SJCRH30 (cell line): Measurements from ENCODE around the gene GRM8. TPM values are rescaled to one million over a fixed set of nuclear protein-coding genes. Genes with fewer than 3 reads are reported as not detected.
"Not testable (repeated sequence)": the region's sequence is repeated elsewhere in the genome, so short reads cannot be mapped to it uniquely, and the experiment has no call there.

ENCODE experiments used
- DNase-seq, 2 experiments: peaks; one replicate each; pipeline ENCODE4 v3.0.0-alpha.2; 2015 to 2020
- H3K27ac ChIP-seq: fragments of 250-450 bp; sonication (Bioruptor Pico); 2 replicates; pipeline ENCODE4 v1.5.1; 2020; ENCODE audit warnings: mild to moderate bottlenecking, moderate library complexity
- H3K27me3 ChIP-seq: fragments of 250-450 bp; sonication (Bioruptor Pico); 2 replicates; pipeline ENCODE4 v1.5.1; 2020; ENCODE audit warnings: mild to moderate bottlenecking, moderate library complexity
- H3K36me3 ChIP-seq: fragments of 250-450 bp; sonication (Bioruptor Pico); 2 replicates; pipeline ENCODE4 v1.5.1; 2020; ENCODE audit warnings: mild to moderate bottlenecking, moderate library complexity
- H3K4me1 ChIP-seq: fragments of 250-450 bp; sonication (Bioruptor Pico); 2 replicates; pipeline ENCODE4 v1.5.1; 2020; ENCODE audit warnings: mild to moderate bottlenecking, moderate library complexity
- H3K4me3 ChIP-seq: fragments of 250-450 bp; sonication (Bioruptor Pico); 2 replicates; pipeline ENCODE4 v1.5.1; 2020; ENCODE audit warnings: mild to moderate bottlenecking, moderate library complexity
- H3K9me3 ChIP-seq: fragments of 250-450 bp; sonication (Bioruptor Pico); replicated peaks from 2 replicates; pipeline ENCODE4 v1.5.1; 2020; ENCODE audit warnings: mild to moderate bottlenecking, moderate library complexity
- total RNA-seq: library from RNA; depleted of rRNA; stranded (reverse); fragments of >200 nt; shearing (Covaris generic); gene quantifications from 2 replicates; pipeline ENCODE4 v1.2.3, GENCODE V29; 2014

The GRM8 gene
- total RNA-seq, 1 experiment from 2014 or later, result 0.36 TPM

GRCh38 chr7:126686474-126686873 is 566.3 kb downstream of the GRM8 start:
- Histone ChIP-seq H3K4me3 (no peak overlapping the region), H3K27me3 (no peaks in the 10 kb centered on the region), H3K36me3 (no peaks in the 10 kb centered on the region), H3K4me1 (peaks cover 43% of the 10 kb centered on the region), H3K9me3 (no peaks in the 10 kb centered on the region), H3K27ac (no peak overlapping the region)
- no peak for DNase-seq

DNA sequence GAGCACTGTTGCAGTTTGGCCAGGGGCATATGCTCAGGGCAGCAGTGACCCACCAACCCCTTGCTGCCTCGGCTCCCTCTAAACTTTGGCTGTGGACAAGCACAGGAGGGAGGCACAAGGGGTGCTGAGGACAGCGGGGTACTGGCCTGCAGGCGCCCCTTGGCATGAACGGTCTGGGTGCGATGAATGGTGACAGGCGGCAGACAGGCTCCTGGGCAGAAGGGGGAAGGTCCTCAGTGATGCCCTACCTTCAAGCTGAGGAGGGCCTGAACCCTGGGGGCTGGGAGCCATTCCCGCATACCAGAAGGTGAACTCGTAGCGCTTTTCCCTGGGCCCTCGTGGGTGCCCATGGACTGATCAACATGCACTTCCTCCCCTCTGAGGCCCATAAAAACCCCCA is 567.1 kb downstream of the GRM8 start:
- H3K4me3 ChIP-seq, result no peak overlapping the region
- no peak for DNase-seq
- H3K27me3 ChIP-seq, result no peaks in the 10 kb centered on the region
- no peaks in the 10 kb centered on the region for H3K9me3 ChIP-seq
- no peak overlapping the region for H3K27ac ChIP-seq
- H3K36me3 ChIP-seq, result no peaks in the 10 kb centered on the region
- H3K4me1 ChIP-seq, result peaks cover 43% of the 10 kb centered on the region

- Histone ChIP-seq H3K36me3 (no peaks in the 10 kb centered on the region), H3K27me3 (no peaks in the 10 kb centered on the region), H3K4me1 (peaks cover 43% of the 10 kb centered on the region), H3K4me3 (no peak overlapping the region), H3K9me3 (no peaks in the 10 kb centered on the region), H3K27ac (no peak overlapping the region)
- DNase-seq, result no peak
These were observed 567.6 kb downstream of the GRM8 start for GRCh38 chr7:126685018-126685573.

DNA sequence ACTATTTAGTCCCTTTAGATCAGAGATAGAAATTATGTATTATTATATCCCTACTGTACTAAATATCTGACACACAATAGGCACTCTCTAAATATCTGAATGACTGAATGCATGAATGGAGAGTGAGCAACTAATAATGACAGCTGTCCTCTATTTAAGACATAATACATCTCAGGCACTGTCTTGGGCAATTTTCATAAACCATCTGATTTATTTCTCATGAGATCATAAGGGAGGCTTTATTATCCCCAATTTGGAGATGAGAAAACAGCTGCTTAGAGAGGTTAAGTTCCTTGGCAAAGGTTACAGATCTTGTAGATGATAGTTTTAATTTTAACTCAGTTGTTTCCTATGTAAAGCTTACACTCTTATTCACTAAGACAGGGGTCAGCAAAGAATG is 570.6 kb downstream of the GRM8 start:
- no peaks in the 10 kb centered on the region for H3K27me3 ChIP-seq
- peaks cover 21% of the 10 kb centered on the region for H3K4me1 ChIP-seq
- no peaks in the 10 kb centered on the region for H3K36me3 ChIP-seq
- peak in 1 of 2 experiments; percentile 57 for DNase-seq
- no peaks in the 10 kb centered on the region for H3K9me3 ChIP-seq
- no peak overlapping the region; the same call in 1 of the 2 replicates for H3K27ac ChIP-seq
- H3K4me3 ChIP-seq, result no peak overlapping the region

DNA sequence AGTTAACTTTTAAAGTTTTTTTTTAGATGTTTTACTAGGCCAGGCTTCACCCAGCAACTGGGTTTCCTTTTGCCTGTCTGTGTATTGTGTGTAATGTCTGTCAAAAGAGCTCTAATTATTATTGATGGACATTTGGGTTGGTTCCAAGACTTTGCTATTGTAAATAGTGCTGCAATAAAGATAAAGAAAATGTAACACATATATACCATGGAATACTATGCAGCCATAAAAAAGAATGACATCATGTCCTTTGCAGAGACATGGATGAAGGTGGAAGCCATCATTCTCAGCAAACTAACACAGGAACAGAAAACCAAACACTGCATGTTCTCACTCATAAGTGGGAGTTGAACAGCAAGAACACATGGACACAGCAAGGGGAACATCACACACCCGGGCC is 584.0 kb downstream of the GRM8 start:
- H3K27me3 ChIP-seq, H3K9me3 ChIP-seq, DNase-seq, H3K4me1 ChIP-seq, H3K27ac ChIP-seq, H3K36me3 ChIP-seq: not testable (repeated sequence)
- H3K4me3 ChIP-seq, result peak overlapping the region; percentile 52

DNA sequence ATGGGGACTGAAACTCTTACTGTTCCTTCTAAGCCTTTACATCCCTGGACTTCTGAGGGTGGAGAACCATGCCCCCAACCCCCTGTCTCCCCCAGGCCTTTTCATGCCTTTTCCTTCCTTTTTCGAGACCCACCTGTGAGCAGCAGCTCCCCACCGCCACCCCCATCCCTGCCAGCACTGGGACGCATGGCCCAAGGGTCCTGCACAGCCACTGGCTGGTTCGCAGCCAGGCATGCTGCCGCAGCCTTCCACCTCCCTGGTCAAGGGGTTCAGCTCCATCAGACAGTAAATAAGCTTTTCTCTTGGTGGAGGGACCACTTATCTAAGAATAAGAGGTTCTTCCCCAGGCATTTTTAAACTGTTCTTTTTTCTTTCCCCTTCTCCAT is 584.4 kb downstream of the GRM8 start:
- Histone ChIP-seq H3K36me3 (no peaks in the 10 kb centered on the region), H3K27ac (peak overlapping the region; percentile 23; the same call in 1 of the 2 replicates), H3K9me3 (no peaks in the 10 kb centered on the region), H3K4me3 (peak overlapping the region; percentile 52), H3K4me1 (no peaks in the 10 kb centered on the region), H3K27me3 (no peaks in the 10 kb centered on the region)
- no peak for DNase-seq

- H3K27me3 ChIP-seq, result no peaks in the 10 kb centered on the region
- H3K9me3 ChIP-seq, result no peaks in the 10 kb centered on the region
- peak; percentile 42 to 56 for DNase-seq
These were observed 584.9 kb downstream of the GRM8 start for GRCh38 chr7:126667742-126668366.

DNA sequence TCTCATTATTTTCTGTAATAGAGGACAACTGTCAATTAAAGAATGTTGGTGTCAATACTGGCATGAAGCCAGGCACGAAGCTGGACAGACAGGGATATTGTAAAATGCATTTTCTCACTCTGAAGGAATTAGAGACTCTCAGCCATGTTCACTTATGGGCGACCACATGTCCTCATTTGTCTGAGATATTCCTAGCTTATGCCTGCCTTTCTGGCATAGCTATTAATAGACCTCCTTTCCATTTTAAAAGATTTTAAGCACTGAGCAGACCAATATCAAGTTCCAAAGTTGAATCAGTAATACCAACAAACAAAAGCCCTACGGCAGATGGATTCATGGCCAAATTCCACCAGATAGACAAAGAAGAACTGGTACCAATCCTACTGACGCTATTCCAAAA is 589.9 kb downstream of the GRM8 start:
- Histone ChIP-seq H3K4me3 (no peak overlapping the region), H3K27me3 (no peaks in the 10 kb centered on the region), H3K4me1 (peaks cover 14% of the 10 kb centered on the region), H3K9me3 (no peaks in the 10 kb centered on the region), H3K27ac (no peak overlapping the region), H3K36me3 (no peaks in the 10 kb centered on the region)
- DNase-seq, result peak; percentile 4 to 22

More at GRCh38 chr7:126667742-126668366, 584.9 kb downstream of the GRM8 start:
- Histone ChIP-seq H3K4me3 (peak overlapping the region; percentile 52), H3K4me1 (peaks cover 5% of the 10 kb centered on the region; the same call in 1 of the 2 replicates), H3K36me3 (no peaks in the 10 kb centered on the region), H3K27ac (peak overlapping the region; percentile 23; the same call in 1 of the 2 replicates)

GRCh38 chr7:126659124-126659523 is 593.6 kb downstream of the GRM8 start:
- H3K27ac ChIP-seq, result no peak overlapping the region
- H3K4me3 ChIP-seq, result no peak overlapping the region
- no peaks in the 10 kb centered on the region for H3K9me3 ChIP-seq
- no peak for DNase-seq
- no peaks in the 10 kb centered on the region for H3K27me3 ChIP-seq
- H3K4me1 ChIP-seq, result peaks cover 14% of the 10 kb centered on the region
- no peaks in the 10 kb centered on the region for H3K36me3 ChIP-seq

- Histone ChIP-seq H3K36me3 (no peaks in the 10 kb centered on the region), H3K4me1 (peaks cover 14% of the 10 kb centered on the region), H3K9me3 (no peaks in the 10 kb centered on the region), H3K27me3 (no peaks in the 10 kb centered on the region), H3K4me3 (no peak overlapping the region), H3K27ac (no peak overlapping the region)
- DNase-seq, result no peak
These were observed 594.1 kb downstream of the GRM8 start for GRCh38 chr7:126658684-126659083.

- H3K4me1 ChIP-seq, result peaks cover 8% of the 10 kb centered on the region
- no peaks in the 10 kb centered on the region for H3K27me3 ChIP-seq
- H3K9me3 ChIP-seq, result no peaks in the 10 kb centered on the region
- H3K27ac ChIP-seq, result no peak overlapping the region
- no peaks in the 10 kb centered on the region for H3K36me3 ChIP-seq
- peak in 1 of 2 experiments; percentile 7 for DNase-seq
- no peak overlapping the region for H3K4me3 ChIP-seq
These were observed 595.0 kb downstream of the GRM8 start for GRCh38 chr7:126657599-126658358.

DNA sequence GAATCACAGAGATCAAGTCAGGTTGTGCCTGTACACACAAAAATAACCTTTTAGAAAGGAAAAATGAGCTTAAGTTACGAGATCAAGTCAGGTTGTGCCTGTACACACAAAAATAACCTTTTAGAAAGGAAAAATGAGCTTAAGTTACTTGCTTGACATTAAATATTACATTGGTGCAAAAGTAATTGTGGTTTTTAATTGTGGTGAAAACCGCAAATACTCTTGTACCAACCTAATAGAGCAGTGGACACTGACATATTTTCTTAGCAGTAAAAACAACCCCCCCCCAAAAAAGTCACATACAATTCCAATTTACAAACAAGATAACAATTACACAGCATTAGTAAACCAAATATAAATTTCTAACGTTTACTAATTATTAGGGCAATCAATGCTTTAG is 595.6 kb downstream of the GRM8 start:
- no peak for DNase-seq
- Histone ChIP-seq H3K27me3 (no peaks in the 10 kb centered on the region), H3K36me3 (no peaks in the 10 kb centered on the region), H3K4me1 (peaks cover 2% of the 10 kb centered on the region), H3K4me3 (no peak overlapping the region), H3K9me3 (no peaks in the 10 kb centered on the region), H3K27ac (no peak overlapping the region)

- no peaks in the 10 kb centered on the region for H3K4me1 ChIP-seq
- no peak overlapping the region for H3K4me3 ChIP-seq
- no peaks in the 10 kb centered on the region for H3K9me3 ChIP-seq
- H3K27me3 ChIP-seq, result no peaks in the 10 kb centered on the region
- H3K27ac ChIP-seq, result no peak overlapping the region
- DNase-seq, result no peak
- no peaks in the 10 kb centered on the region for H3K36me3 ChIP-seq
These were observed 596.6 kb downstream of the GRM8 start for GRCh38 chr7:126656165-126656564.

GRCh38 chr7:126637538-126637937 is 615.2 kb downstream of the GRM8 start:
- Histone ChIP-seq H3K27me3 (no peaks in the 10 kb centered on the region), H3K36me3 (no peaks in the 10 kb centered on the region), H3K9me3 (no peaks in the 10 kb centered on the region), H3K4me1 (no peaks in the 10 kb centered on the region), H3K27ac (no peak overlapping the region), H3K4me3 (no peak overlapping the region)
- no peak for DNase-seq

DNA sequence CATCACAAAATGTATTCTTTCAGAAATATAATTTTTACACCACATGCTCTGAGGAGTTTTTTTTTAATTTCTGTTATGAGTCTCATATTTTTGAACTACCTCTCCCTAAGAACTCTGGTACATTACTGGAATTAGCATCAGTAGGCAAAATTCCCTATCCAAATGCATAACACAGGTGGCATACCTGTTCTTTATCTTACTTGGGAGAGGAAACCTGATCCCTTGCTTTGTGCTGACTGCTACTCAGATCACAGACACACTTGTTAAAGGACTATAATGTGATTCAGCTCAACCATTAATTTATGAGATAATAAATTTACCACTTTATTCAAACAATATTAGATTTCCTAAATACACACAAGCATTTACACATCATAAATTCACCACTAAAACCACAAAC is 617.2 kb downstream of the GRM8 start:
- Histone ChIP-seq H3K27me3 (no peaks in the 10 kb centered on the region), H3K4me1 (no peaks in the 10 kb centered on the region), H3K36me3 (no peaks in the 10 kb centered on the region), H3K27ac (no peak overlapping the region), H3K4me3 (no peak overlapping the region), H3K9me3 (no peaks in the 10 kb centered on the region)
- DNase-seq, result no peak
